ENCODE results near the gene APEH.

APEH gene

DNA sequence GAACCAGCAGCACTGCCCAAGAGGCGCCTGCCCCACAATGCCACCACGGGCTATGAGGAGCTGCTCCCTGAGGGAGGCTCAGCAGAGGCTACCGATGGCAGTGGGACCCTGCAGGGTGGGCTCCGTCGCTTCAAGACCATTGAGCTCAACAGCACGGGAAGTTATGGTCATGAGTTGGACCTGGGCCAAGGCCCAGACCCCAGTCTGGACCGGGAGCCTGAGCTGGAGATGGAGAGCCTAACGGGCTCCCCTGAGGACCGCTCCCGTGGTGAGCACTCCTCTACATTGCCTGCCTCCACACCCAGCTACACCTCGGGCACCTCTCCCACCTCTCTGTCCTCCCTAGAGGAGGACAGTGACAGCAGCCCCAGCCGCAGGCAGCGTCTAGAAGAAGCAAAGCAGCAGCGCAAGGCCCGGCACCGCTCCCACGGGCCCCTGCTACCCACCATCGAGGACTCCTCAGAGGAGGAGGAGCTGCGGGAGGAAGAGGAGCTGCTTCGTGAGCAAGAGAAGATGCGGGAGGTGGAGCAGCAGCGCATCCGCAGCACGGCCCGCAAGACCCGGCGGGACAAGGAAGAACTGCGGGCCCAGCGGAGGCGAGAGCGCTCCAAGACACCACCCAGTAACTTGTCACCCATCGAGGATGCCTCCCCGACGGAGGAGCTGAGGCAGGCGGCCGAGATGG, 21.8 kb upstream of the APEH start:
- DNase-seq = no peak

DNA sequence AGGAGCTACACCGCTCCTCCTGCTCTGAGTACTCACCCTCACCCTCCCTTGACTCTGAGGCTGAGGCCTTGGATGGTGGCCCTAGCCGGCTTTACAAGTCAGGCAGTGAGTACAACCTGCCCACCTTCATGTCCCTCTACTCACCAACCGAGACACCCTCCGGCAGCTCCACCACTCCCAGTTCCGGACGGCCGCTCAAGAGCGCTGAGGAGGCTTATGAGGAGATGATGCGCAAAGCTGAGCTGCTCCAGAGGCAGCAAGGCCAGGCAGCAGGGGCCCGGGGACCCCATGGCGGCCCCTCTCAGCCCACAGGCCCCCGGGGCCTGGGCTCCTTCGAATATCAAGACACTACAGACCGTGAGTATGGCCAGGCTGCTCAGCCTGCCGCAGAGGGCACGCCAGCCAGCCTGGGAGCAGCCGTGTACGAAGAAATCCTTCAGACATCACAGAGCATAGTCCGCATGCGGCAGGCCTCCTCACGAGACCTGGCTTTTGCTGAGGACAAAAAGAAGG, 21.2 kb upstream of the APEH start:
- DNase-seq = no peak

DNA sequence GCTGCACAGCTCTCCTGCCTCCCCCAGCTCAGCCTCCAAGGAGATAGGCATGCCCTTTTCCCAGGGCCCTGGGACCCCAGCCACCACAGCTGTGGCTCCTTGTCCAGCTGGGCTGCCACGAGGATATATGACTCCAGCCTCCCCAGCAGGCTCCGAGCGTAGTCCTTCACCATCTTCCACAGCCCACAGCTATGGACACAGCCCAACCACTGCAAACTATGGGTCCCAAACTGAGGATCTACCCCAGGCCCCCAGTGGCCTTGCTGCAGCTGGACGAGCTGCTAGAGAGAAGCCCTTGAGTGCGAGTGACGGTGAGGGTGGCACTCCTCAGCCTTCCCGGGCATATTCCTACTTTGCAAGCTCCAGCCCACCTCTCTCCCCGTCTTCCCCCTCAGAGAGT, 20.5 kb upstream of the APEH start:
- no peak for DNase-seq

DNA sequence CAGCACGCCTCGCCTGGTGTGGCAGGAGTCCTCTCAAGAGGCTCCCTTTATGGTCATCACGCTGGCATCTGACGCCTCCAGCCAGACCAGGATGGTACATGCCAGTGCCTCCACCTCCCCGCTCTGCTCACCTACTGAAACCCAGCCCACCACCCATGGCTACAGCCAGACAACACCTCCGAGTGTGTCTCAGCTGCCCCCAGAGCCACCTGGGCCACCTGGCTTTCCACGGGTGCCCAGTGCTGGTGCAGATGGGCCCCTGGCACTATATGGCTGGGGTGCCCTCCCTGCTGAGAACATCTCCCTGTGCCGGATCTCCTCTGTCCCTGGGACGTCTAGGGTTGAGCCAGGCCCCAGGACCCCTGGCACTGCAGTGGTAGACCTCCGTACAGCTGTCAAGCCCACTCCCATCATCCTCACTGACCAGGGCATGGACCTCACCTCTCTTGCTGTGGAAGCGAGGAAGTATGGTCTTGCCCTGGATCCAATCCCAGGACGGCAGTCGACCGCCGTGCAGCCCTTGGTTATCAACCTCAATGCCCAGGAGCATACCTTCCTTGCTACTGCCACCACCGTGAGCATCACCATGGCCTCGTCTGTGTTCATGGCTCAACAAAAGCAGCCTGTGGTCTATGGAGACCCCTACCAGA, 19.9 kb upstream of the APEH start:
- no peak for DNase-seq

DNA sequence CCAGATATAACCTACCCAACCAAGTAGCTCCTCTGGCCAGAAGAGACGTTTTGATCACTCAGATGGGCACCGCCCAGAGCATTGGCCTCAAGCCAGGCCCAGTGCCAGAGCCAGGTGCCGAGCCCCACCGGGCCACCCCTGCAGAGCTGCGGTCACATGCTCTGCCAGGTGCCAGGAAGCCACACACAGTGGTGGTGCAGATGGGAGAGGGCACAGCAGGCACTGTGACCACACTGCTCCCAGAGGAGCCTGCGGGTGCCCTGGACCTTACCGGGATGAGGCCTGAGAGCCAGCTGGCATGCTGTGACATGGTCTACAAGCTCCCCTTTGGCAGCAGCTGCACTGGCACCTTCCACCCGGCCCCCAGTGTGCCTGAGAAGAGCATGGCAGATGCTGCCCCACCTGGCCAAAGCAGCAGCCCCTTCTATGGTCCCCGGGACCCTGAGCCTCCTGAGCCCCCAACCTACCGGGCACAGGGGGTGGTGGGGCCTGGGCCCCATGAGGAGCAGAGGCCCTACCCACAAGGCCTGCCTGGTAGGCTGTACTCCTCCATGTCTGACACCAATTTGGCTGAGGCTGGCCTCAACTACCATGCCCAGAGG, 19.1 kb upstream of the APEH start:
- DNase-seq = no peak

DNA sequence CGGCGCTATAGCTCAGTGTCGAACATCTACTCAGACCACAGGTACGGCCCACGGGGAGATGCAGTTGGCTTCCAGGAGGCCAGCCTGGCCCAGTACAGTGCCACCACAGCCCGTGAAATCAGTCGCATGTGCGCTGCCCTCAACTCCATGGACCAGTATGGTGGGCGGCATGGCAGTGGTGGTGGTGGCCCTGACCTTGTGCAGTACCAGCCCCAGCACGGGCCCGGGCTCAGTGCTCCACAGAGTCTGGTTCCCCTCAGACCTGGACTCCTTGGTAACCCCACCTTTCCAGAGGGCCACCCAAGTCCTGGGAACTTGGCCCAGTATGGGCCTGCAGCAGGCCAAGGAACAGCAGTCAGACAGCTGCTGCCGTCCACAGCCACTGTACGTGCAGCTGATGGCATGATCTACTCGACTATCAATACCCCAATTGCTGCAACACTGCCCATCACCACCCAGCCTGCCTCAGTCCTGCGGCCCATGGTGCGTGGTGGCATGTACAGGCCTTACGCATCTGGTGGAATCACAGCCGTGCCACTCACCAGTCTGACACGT, 18.3 kb upstream of the APEH start:
- DNase-seq = no peak

DNA sequence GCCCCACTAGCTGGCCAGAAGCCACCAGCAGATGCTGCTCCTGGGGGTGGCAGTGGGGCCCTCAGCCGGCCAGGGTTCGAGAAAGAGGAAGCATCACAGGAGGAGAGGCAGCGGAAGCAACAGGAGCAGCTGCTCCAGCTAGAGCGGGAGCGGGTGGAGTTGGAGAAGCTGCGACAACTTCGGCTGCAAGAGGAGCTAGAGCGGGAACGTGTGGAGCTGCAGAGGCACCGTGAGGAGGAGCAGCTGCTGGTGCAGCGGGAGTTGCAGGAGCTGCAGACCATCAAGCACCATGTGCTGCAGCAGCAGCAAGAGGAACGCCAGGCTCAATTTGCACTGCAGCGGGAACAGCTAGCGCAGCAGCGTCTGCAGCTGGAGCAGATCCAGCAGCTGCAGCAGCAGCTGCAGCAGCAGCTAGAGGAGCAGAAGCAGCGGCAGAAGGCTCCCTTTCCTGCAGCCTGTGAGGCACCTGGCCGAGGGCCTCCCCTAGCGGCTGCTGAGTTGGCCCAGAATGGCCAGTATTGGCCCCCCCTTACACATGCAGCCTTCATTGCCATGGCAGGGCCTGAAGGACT, 17.5 kb upstream of the APEH start:
- no peak for DNase-seq

DNA sequence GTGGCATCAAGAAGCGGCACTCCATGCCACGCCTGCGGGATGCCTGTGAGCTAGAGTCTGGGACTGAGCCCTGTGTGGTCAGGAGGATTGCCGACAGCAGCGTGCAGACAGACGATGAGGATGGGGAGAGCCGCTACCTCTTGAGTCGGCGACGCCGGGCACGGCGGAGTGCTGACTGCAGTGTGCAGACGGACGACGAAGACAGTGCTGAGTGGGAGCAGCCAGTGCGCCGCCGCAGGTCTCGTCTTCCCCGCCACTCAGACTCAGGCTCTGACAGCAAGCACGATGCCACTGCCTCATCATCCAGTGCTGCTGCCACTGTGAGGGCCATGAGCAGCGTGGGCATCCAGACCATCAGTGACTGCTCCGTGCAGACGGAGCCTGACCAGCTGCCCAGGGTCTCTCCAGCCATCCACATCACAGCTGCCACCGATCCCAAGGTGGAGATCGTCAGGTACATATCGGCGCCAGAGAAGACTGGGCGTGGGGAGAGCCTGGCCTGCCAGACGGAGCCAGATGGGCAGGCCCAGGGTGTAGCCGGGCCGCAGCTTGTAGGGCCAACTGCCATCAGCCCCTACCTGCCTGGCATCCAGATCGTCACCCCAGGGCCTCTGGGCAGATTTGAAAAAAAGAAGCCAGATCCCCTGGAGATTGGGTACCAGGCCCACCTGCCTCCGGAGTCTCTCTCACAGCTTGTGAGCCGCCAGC, 16.8 kb upstream of the APEH start:
- no peak for DNase-seq

DNA sequence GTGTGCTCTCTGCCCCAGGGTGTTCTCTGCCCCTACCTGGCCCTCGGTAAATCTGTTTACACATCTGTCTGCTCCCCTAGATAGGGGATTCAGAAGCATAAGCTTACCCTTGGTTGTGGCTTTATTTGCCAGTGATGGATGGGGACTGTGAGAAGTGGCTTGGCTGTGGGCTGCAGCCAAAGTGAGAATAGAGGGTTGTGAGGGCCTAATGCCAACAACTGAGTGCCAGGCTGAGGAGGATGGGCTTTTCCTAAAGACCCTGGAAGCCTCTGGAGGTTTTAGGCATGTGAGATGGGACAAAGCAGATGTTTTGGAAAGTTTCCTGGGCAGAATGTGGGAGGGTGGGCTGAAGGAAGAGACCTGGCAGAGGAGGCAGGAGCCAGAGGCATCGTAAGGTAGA, 15.4 kb upstream of the APEH start:
- DNase-seq = no peak

DNA sequence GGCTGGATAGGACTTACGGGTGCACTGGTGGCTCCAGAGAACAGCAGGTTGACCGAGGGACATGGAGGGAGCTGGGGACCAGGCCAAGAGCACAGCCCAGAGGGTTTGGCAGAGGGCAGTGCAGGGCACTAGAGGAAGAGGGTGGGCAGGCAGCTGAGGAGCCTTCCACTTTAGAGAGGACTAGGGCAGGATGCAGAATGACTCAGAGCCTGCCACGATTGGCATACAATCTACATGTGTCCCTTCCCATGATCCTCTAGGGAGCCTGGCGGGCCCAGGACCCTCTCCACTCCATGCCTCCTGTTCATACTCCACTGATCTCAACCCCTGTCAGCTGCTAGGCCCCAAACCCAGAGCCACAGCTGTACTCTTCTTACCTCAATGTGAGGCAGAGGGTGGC, 14.4 kb upstream of the APEH start:
- no peak for DNase-seq

DNA sequence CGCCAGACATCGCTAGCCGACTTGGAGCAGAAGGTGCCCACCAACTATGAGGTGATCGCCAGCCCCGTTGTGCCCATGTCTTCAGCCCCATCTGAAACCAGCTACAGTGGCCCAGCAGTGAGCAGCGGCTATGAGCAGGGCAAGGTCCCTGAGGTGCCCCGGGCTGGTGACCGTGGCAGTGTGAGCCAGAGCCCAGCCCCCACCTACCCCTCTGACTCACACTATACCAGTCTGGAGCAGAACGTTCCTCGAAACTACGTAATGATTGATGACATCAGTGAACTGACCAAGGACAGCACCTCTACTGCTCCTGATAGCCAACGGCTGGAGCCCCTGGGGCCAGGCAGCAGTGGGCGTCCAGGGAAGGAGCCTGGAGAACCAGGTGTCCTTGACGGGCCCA, 12.9 kb upstream of the APEH start:
- DNase-seq = no peak

DNA sequence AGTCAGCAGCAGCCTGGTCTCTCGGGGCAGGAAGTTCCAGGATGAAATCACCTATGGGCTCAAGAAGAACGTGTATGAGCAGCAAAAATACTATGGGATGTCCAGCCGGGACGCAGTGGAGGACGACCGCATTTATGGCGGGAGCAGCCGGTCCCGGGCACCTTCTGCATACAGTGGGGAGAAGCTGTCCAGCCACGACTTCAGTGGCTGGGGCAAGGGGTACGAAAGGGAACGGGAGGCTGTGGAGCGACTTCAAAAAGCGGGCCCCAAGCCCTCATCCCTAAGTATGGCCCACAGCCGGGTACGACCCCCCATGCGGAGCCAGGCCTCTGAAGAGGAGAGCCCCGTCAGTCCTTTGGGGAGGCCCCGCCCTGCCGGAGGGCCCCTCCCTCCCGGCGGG, 12.1 kb upstream of the APEH start:
- no peak for DNase-seq

DNA sequence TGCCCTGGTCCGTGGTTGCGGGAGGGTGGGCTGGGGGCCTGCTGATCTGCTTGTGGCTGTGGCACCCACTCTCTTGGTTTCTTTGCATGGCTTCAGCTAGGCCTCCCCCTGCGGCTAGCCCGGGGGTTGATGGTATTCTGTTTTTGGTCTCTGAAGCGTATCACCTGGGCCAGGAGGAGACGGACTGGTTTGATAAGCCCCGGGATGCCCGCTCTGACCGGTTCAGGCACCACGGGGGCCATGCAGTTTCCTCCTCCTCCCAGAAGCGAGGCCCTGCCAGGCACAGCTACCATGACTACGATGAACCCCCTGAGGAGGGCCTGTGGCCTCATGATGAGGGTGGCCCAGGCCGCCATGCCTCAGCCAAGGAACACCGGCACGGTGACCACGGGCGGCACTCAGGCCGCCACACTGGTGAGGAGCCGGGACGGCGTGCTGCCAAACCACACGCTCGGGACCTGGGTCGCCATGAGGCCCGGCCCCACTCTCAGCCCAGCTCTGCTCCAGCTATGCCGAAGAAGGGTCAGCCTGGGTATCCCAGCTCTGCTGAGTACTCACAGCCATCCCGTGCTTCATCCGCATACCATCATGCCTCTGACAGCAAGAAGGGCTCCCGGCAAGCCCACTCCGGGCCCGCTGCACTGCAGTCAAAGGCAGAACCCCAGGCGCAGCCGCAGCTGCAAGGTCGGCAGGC, 11.3 kb upstream of the APEH start:
- no peak for DNase-seq

DNA sequence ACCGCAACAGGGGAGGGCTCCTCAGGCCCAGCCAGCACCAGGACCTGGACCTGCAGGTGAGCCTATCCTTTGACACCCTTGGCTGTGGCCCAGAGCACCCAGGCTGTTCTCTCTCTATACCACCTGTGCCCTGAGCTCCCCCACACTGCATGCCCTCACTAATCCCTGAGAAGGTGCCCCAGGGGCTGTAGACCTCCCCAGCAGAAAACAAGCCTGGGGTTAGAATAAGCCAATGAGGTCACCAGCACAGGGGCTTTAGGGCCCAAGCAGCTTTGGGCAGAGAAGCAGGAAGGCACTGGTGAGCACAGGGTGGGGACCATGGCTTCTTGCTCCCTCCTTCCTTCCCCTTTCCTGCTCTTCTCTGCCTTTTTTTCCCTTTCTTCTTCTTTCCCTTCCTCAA, 10.3 kb upstream of the APEH start:
- DNase-seq = no peak

DNA sequence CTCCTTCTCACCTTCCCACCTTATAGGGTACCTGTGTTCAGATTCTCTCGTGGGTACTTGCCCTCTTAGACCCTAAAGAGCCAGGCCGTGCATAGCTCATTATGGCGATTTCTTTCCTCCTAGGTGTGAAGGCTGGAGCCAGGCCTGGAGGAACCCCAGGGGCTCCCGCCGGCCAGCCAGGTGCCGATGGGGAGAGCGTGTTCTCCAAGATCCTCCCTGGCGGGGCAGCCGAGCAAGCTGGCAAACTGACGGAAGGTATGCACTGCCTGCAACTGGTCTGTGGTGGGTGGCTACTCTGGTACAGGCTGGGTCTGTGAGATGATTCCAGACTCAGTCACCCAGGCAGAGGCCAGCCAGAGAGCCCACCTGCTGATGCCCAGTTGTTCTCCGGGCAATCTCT, 9.9 kb upstream of the APEH start:
- DNase-seq = no peak

DNA sequence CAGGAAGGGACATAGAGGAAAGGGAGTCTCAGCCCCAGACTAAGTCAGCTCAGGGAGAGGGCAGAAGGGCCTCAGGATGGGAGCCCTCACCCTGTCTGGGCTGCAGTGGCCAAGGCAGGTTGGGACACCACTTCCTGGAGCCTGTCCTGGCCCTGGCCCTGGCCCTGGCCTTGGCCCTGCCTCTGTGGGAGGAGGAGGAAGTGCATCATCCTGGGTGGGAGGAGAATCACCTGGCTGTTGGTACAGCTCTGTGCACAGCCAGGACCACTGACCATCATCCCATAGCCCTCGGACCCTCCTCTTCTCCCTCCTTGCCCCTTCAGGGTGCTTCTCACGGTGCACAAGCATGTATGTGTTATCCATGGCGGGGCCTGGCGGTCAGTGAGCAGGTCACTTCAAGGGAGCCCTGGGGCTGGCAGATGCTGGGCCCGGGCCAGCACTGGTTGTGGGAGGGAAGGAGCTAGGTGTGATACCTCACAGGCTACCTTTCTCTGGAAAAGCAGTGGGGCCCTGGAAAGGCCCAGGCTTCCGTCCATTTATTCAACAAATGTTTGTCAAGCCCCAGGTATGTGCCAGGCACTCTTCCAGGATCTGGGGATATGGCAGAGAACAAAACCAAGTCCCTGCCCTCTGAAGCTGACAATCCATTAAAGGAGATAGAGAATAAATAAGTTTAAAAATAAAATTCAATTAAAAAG, 8.2 kb upstream of the APEH start:
- DNase-seq = no peak

DNA sequence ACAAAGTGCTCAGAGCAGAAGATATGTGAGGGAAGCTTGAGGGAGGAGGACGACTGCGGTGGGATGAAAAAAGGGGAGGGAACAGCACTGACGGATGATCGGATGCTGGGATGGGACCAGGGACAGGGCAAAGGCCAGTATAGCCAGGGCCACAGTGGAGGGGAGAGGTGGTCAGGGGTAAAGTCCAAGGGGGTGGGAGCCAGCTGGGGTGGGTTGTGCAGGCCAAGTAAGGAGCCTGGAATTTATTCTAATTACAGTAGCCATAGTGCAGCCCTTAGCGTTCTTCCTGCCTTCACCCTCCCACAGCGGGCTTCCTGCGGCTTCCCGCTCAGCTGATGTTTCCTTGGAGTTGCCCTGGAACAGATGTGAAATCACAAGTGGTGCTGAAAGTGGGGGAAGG, 7.6 kb upstream of the APEH start:
- no peak for DNase-seq

DNA sequence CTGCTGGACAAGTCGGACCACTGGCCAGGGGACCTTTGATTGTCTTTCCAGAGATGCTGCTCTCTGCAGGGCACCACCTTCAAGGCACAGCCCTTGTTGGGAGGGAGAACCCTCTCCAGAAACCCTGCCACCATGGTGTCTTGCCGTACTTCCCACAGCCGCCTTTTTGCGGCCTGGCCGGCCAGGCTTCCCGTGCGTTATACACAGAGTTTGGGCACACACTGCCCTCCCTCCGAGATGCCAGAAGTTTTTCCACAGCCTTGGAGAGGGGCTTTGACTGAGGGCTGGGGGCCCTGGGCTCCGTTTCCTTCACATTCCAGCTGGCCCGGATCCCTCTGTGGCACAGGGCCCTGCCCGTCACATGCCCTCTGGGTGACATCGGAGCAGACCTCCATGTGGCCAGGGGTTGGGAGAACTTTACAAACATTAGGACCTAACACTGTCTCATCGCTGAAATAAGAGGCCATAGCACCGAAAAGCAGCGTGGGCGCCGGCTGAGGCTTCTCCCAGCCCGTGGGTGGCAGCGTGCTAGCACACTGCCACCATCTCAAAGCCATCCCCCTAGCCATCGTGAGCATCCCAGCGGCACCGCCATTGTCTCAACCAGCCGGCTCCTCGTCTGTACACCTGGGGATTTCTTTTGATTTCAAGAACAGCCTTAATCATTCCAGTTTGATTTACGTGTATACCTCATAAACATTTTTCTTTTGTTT, 6.3 kb upstream of the APEH start:
- DNase-seq = no peak

DNA sequence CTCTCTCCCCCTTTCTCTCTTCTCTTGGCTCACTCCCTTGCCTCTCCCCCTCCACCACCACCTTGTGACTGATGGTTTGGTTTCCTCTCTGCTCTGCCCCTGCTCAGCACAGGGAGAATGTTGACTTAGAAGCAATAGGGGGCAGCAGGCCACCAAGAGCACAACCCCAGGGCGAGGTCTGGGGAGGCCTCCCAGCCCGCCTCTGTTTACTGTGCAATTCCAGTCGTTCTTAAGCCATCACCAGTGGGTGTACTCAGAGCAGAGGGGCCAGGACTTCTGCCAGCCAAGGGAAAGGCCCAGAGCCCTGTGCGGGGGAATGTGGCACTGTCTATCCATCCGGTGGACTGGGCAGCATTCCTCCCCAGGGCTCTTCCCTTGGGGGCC, 5.7 kb upstream of the APEH start:
- DNase-seq = no peak

DNA sequence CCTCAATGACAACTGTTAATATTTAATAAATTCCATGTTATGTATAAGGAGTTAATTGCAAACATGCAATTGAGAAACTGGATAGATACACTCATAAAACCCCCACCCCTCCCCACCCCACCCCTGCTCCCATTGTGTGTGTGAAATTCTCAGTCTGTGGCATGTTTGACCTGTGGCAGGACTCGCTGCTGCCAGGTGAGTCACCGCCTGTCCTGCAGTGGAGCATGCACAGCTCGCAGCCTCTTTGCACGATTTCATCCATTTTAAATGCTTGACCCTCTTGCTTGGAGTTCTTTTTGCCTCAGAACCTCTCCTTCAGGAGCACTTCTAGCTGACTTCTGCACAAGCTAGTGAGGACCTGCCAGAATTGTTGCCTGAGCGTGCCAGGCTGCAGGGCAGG, 5.3 kb upstream of the APEH start:
- no peak for DNase-seq

DNA sequence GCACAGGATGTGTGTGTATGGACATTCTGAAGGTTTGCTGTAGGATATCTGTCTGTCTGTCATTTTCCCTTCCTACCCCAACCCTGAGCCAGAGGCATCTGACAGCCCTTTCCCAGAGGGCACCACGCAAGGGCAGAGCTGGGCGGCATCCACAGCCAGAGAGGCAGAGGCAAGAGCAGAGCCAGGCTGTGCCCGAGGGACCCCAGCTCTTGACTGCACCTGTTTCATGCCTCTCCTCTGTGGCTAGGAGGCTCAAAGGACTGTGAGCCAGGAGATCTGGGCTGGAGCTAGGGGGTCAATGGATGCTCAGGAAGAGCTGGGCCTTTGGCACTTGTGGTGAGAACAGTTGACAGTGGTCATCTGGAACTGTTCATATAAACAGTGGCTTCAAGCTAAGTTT, 4.8 kb upstream of the APEH start:
- no peak for DNase-seq

Data from KG1 (cell line).